H1 (cell line): ENCODE data around the gene MIB1. TPM values are rescaled to one million over a fixed set of nuclear protein-coding genes. Genes with fewer than 3 reads are reported as not detected.

Experiments
- CTCF ChIA-PET: fragments of 300-600 bp; sonication (Branson Sonifier 250); formaldehyde crosslinking; loops from one replicate; lab custom pipeline; 2021; ENCODE audit not compliant: partially characterized antibody; lab: Charles Lee
- POLR2A ChIA-PET: fragments of 300-600 bp; sonication (Branson Sonifier 250); formaldehyde crosslinking; loops from one replicate; lab custom pipeline; 2021; ENCODE audit warnings: inconsistent platforms; ENCODE audit not compliant: partially characterized antibody; lab: Charles Lee
- DNase-seq, 2 experiments: peaks; one replicate each; pipeline versions ENCODE4 v3.0.0 to v3.0.0-alpha.2; 2010 to 2022; ENCODE audit warnings: low spot score in 2 of 2, low read depth in 1 of 2, mixed read lengths in 1 of 2
- FAIRE-seq: peaks from 2 replicates; lab custom pipeline; 2011; peaks lifted over from hg19 to GRCh38; lab: Jason Lieb, UNC
- H2AFZ ChIP-seq: 2 replicates; pipeline ENCODE4 v1.8.1; 2012; ENCODE audit warnings: low read length, inconsistent platforms
- H2AK5ac ChIP-seq: 2 replicates; pipeline ENCODE4 v1.6.1; 2013; ENCODE audit warnings: low read depth, low read length
- H2BK120ac ChIP-seq: replicated peaks from 2 replicates; pipeline ENCODE3; 2013; ENCODE audit warnings: low read depth, low read length, inconsistent platforms
- H2BK12ac ChIP-seq: 2 replicates; pipeline ENCODE4 v1.6.1; 2013; ENCODE audit warnings: low read depth, low read length
- H2BK15ac ChIP-seq: 2 replicates; pipeline ENCODE4 v1.6.1; 2013; ENCODE audit warnings: low read length
- H2BK20ac ChIP-seq: 2 replicates; pipeline ENCODE4 v1.6.1; 2013; ENCODE audit warnings: low read length
- H2BK5ac ChIP-seq: 2 replicates; pipeline ENCODE4 v1.6.1; 2013; ENCODE audit warnings: low read depth, low read length
- H3K14ac ChIP-seq: 2 replicates; pipeline ENCODE4 v1.6.1; 2013; ENCODE audit warnings: inconsistent platforms; ENCODE audit not compliant: insufficient read length
- H3K18ac ChIP-seq: 2 replicates; pipeline ENCODE4 v1.6.1; 2013; ENCODE audit warnings: low read length; ENCODE audit errors: extremely low read depth
- H3K23ac ChIP-seq: 2 replicates; pipeline ENCODE4 v1.6.1; 2013; ENCODE audit warnings: inconsistent platforms; ENCODE audit not compliant: insufficient read length
- H3K23me2 ChIP-seq: 2 replicates; pipeline ENCODE4 v1.6.1; 2013; ENCODE audit warnings: low read depth, low read length
- H3K27ac ChIP-seq: 2 replicates; pipeline ENCODE4 v1.6.1; 2011; ENCODE audit warnings: low read depth, low read length, inconsistent platforms
- H3K27me3 ChIP-seq, 4 experiments: replicated peaks in 1 of 4; 1 replicate in 1 of 4; 2 replicates in 3 of 4; pipeline versions ENCODE4 v1.6.1 to v1.8.1; 2011 to 2013; ENCODE audit warnings: low read length in 3 of 4, mild to moderate bottlenecking in 3 of 4, inconsistent platforms in 2 of 4, mixed read lengths in 2 of 4, moderate library complexity in 1 of 4; ENCODE audit not compliant: control insufficient read depth in 3 of 4, insufficient read depth in 3 of 4; ENCODE audit errors: extremely low read depth in 1 of 4
- H3K36me3 ChIP-seq, 4 experiments: 2 replicates each; pipeline versions ENCODE4 v1.6.1 to v1.8.1; 2011 to 2013; ENCODE audit warnings: mild to moderate bottlenecking in 4 of 4, low read length in 3 of 4, moderate library complexity in 2 of 4, control low read depth in 1 of 4, inconsistent platforms in 1 of 4; ENCODE audit not compliant: insufficient read depth in 4 of 4, control insufficient read depth in 2 of 4
- H3K4ac ChIP-seq: replicated peaks from 2 replicates; pipeline ENCODE3; 2013; ENCODE audit warnings: low read length, low read depth, mixed read lengths, inconsistent platforms; ENCODE audit not compliant: insufficient read length
- H3K4me1 ChIP-seq, 4 experiments: replicated peaks in 1 of 4; 1 replicate in 1 of 4; 2 replicates in 3 of 4; pipeline versions ENCODE4 v1.6.1 to v1.8.1; 2011 to 2013; ENCODE audit warnings: low read length in 3 of 4, inconsistent platforms in 2 of 4, mixed read lengths in 1 of 4; ENCODE audit not compliant: insufficient read depth in 4 of 4, control insufficient read depth in 3 of 4
- H3K4me2 ChIP-seq, 2 experiments: 2 replicates each; pipeline versions ENCODE4 v1.6.1 to v1.8.1; 2011 to 2013; ENCODE audit warnings: low read depth in 2 of 2, low read length in 2 of 2, control low read depth in 1 of 2, inconsistent platforms in 1 of 2, mild to moderate bottlenecking in 1 of 2; ENCODE audit not compliant: insufficient read depth in 1 of 2
- H3K4me3 ChIP-seq, 4 experiments: fragments of 200-600, 300-600 bp in 1 of 4; sonication (generic), shearing (Covaris generic), sonication (Bioruptor Twin) in 1 of 4; 2 replicates each; pipeline versions ENCODE4 v1.5.1 to v1.8.1; 2011 to 2016; ENCODE audit warnings: low read length in 4 of 4, low read depth in 3 of 4, control low read depth in 2 of 4, inconsistent platforms in 2 of 4, mild to moderate bottlenecking in 2 of 4, mixed read lengths in 1 of 4, moderate library complexity in 1 of 4; ENCODE audit not compliant: insufficient read depth in 2 of 4; ENCODE audit errors: extremely low read depth in 1 of 4
- H3K56ac ChIP-seq: replicated peaks from 2 replicates; pipeline ENCODE3; 2013; ENCODE audit warnings: low read depth, mild to moderate bottlenecking, mixed read lengths, low read length, inconsistent platforms; ENCODE audit not compliant: insufficient read length
- H3K79me1 ChIP-seq: 2 replicates; pipeline ENCODE4 v1.6.1; 2013; ENCODE audit warnings: low read depth, low read length, control low read depth
- H3K79me2 ChIP-seq, 2 experiments: 2 replicates each; pipeline versions ENCODE4 v1.6.1 to v1.8.1; 2012 to 2013; ENCODE audit warnings: low read length in 2 of 2, mild to moderate bottlenecking in 2 of 2, inconsistent platforms in 1 of 2; ENCODE audit not compliant: insufficient read depth in 2 of 2, control insufficient read depth in 1 of 2
- H3K9ac ChIP-seq, 4 experiments: replicated peaks in 1 of 4; 1 replicate in 1 of 4; 2 replicates in 3 of 4; pipeline versions ENCODE4 v1.6.1 to v1.8.1; 2011 to 2013; ENCODE audit warnings: low read depth in 3 of 4, low read length in 3 of 4, control low read depth in 2 of 4, mild to moderate bottlenecking in 2 of 4, moderate library complexity in 2 of 4, inconsistent platforms in 1 of 4; ENCODE audit errors: extremely low read depth in 1 of 4
- H3K9me3 ChIP-seq, 2 experiments: 2 replicates each; pipeline versions ENCODE4 v1.6.1 to v1.8.1; 2012 to 2013; ENCODE audit warnings: mild to moderate bottlenecking in 2 of 2, moderate library complexity in 2 of 2, control low read depth in 1 of 2, inconsistent platforms in 1 of 2, low read depth in 1 of 2, low read length in 1 of 2, mixed read lengths in 1 of 2; ENCODE audit not compliant: insufficient read depth in 2 of 2
- H4K20me1 ChIP-seq, 2 experiments: replicated peaks in 1 of 2; 2 replicates each; pipeline versions ENCODE3 to v1.8.1; 2011 to 2013; ENCODE audit warnings: inconsistent platforms in 2 of 2, low read length in 2 of 2, mild to moderate bottlenecking in 1 of 2; ENCODE audit not compliant: insufficient read depth in 2 of 2, control insufficient read depth in 1 of 2
- H4K5ac ChIP-seq: 2 replicates; pipeline ENCODE4 v1.6.1; 2013; ENCODE audit warnings: low read length, low read depth, mixed read lengths, inconsistent platforms; ENCODE audit not compliant: insufficient read length
- H4K8ac ChIP-seq: 2 replicates; pipeline ENCODE4 v1.8.0; 2013; ENCODE audit warnings: mild to moderate bottlenecking, moderate library complexity, low read length, inconsistent platforms; ENCODE audit not compliant: insufficient read depth; ENCODE audit errors: extremely low read depth
- H4K91ac ChIP-seq: replicated peaks from 2 replicates; pipeline ENCODE3; 2013; ENCODE audit warnings: low read length, mixed read lengths, inconsistent platforms; ENCODE audit not compliant: insufficient read length
- WGBS, 2 experiments: shearing (Covaris generic) in 1 of 2; methylation state at CpG; one replicate each; pipeline versions ENCODE4 v1.1.6 to v1.1.7; 2013 to 2015; ENCODE audit warnings: low lambda C conversion rate in 2 of 2, mixed read lengths in 2 of 2, inconsistent platforms in 1 of 2, low coverage in 1 of 2, missing lambda C conversion rate in 1 of 2; ENCODE audit not compliant: insufficient replicate concordance in 2 of 2, insufficient coverage in 1 of 2, insufficient read length in 1 of 2; ENCODE audit errors: extremely low coverage in 1 of 2, missing lambda C conversion rate in 1 of 2; 5-methylcytosine and 5-hydroxymethylcytosine counted together
- polyA plus RNA-seq, 7 experiments: library from polyadenylated mRNA; depleted of rRNA in 3 of 7; stranded (reverse) in 5 of 7; unstranded in 2 of 7; fragments of >200 nt in 5 of 7; fragments of 200-250 nt in 2 of 7; gene quantifications; 1 replicate in 5 of 7; 2 replicates in 1 of 7; 4 replicates in 1 of 7; pipeline versions ENCODE4 v1.2.1 to v1.2.3, GENCODE V29; 2011 to 2013; ENCODE audit warnings: missing spikeins in 2 of 7, mixed read lengths in 2 of 7
- total RNA-seq: library from RNA; stranded (reverse); fragmentation: NEBNext Ultra II Directional; extraction: Animal tissue kit (Norgen Biotek cat#: 25700); gene quantifications from 2 replicates; pipeline ENCODE4 v1.2.1, GENCODE V29; 2021

Gene MIB1
- total and polyA plus RNA-seq, 2 of the 8 experiments (the other 6 are each of a cell fraction or from before 2014, with no cell fraction given) = 8.2 to 60.3 TPM

GRCh38 chr18:21855432-21855831 is 114.8 kb downstream of the MIB1 start:
- Histone ChIP-seq H3K27ac (no peak overlapping the region), H3K23me2 (no peaks in the 10 kb centered on the region), H3K4me3 (no peak overlapping the region), H2BK5ac (no peak overlapping the region), H3K56ac (no peak overlapping the region), H4K91ac (no peak overlapping the region), H3K36me3 (peaks cover 0 to 34% (median 15%) of the 10 kb centered on the region in 4 experiments; a peak in 6 of 8 replicates), H3K27me3 (no peaks in the 10 kb centered on the region), H2AK5ac (no peak overlapping the region), H2BK15ac (no peak overlapping the region), H3K4ac (no peak overlapping the region), H3K4me1 (no peaks in the 10 kb centered on the region), H2BK120ac (no peak overlapping the region), H3K9ac (no peak overlapping the region), H3K79me1 (no peaks in the 10 kb centered on the region), H4K20me1 (peaks cover 0 to 2% of the 10 kb centered on the region in 2 experiments), H3K79me2 (no peaks in the 10 kb centered on the region), H3K18ac (no peak overlapping the region), H2BK20ac (no peak overlapping the region), H4K8ac (no peak overlapping the region), H3K23ac (no peak overlapping the region), H2AFZ (no peak overlapping the region), H3K9me3 (no peaks in the 10 kb centered on the region), H2BK12ac (no peak overlapping the region), H4K5ac (no peak overlapping the region), H3K14ac (no peak overlapping the region), H3K4me2 (no peak overlapping the region)
- DNase-seq (no peak), FAIRE-seq (no peak)
- WGBS, 2 experiments = 96% methylated on average over 3 of the region's 3 CpGs; no CpG with 5 or more reads in 1 of the 2 experiments
- ChIA-PET POLR2A (no interaction called here), CTCF (no interaction called here)
